Neuronal stem cell (in vitro differentiated cells): ENCODE data around the gene ZNF497.
A peak's percentile ranks its signal among the peaks of the same experiment; 100 is the strongest.

Experiments used
- DNase-seq: peaks from one replicate; pipeline ENCODE4 v3.0.0-alpha.2; 2013; ENCODE audit warnings: low spot score
- H2AFZ ChIP-seq: one replicate; pipeline ENCODE4 v1.6.1; 2013; ENCODE audit warnings: mild to moderate bottlenecking, low read length, inconsistent platforms
- H2AK5ac ChIP-seq: 2 replicates; pipeline ENCODE4 v1.6.1; 2013; ENCODE audit warnings: low read depth, mild to moderate bottlenecking, inconsistent platforms, low read length, moderate library complexity, mixed read lengths
- H2BK120ac ChIP-seq: 2 replicates; pipeline ENCODE4 v1.6.1; 2013; ENCODE audit warnings: low read depth, mild to moderate bottlenecking, inconsistent platforms, low read length, moderate library complexity, mixed read lengths
- H2BK12ac ChIP-seq: one replicate; pipeline ENCODE4 v1.6.1; 2013; ENCODE audit warnings: low read length, inconsistent platforms
- H2BK15ac ChIP-seq: 2 replicates; pipeline ENCODE4 v1.6.1; 2013; ENCODE audit warnings: mild to moderate bottlenecking, low read length, inconsistent platforms, mixed read lengths
- H2BK5ac ChIP-seq: one replicate; pipeline ENCODE4 v1.6.1; 2013; ENCODE audit warnings: inconsistent platforms, mild to moderate bottlenecking, low read length, moderate library complexity
- H3K14ac ChIP-seq: one replicate; pipeline ENCODE4 v1.6.1; 2013; ENCODE audit warnings: low read length, inconsistent platforms
- H3K18ac ChIP-seq: 2 replicates; pipeline ENCODE4 v1.6.1; 2013; ENCODE audit warnings: low read length, inconsistent platforms
- H3K23ac ChIP-seq: 2 replicates; pipeline ENCODE4 v1.6.1; 2013; ENCODE audit warnings: low read depth, mild to moderate bottlenecking, mixed read lengths, low read length, inconsistent platforms; ENCODE audit not compliant: poor library complexity
- H3K27ac ChIP-seq: replicated peaks from 3 replicates; pipeline ENCODE4 v1.5.1; 2013; ENCODE audit warnings: low read length, inconsistent platforms
- H3K27me3 ChIP-seq, 3 experiments: 2 replicates each; pipeline ENCODE4 v1.6.1; 2013; ENCODE audit warnings: low read length in 3 of 3, mild to moderate bottlenecking in 2 of 3, inconsistent platforms in 1 of 3, low read depth in 1 of 3, mixed read lengths in 1 of 3, moderate library complexity in 1 of 3; ENCODE audit not compliant: control insufficient read depth in 3 of 3, insufficient read depth in 3 of 3
- H3K36me3 ChIP-seq, 2 donors: replicated peaks in 1 of 2; 2 replicates each; pipeline ENCODE4 v1.6.1; 2013; ENCODE audit warnings: low read length in 2 of 2; ENCODE audit not compliant: control insufficient read depth in 2 of 2, insufficient read depth in 2 of 2
- H3K4ac ChIP-seq: 2 replicates; pipeline ENCODE4 v1.6.1; 2013; ENCODE audit warnings: inconsistent platforms, mild to moderate bottlenecking, low read length, moderate library complexity
- H3K4me1 ChIP-seq, 2 donors: 1 replicate in 1 of 2; 2 replicates in 1 of 2; pipeline ENCODE4 v1.6.1; 2013; ENCODE audit warnings: low read length in 2 of 2, low read depth in 1 of 2; ENCODE audit not compliant: control insufficient read depth in 2 of 2, insufficient read depth in 1 of 2
- H3K4me2 ChIP-seq: one replicate; pipeline ENCODE4 v1.6.1; 2013; ENCODE audit warnings: mild to moderate bottlenecking, low read length, inconsistent platforms; ENCODE audit not compliant: insufficient read depth, poor library complexity, severe bottlenecking
- H3K4me3 ChIP-seq, 2 donors: 2 replicates each; pipeline ENCODE4 v1.5.1; 2013; ENCODE audit warnings: low read length in 2 of 2, mild to moderate bottlenecking in 2 of 2, inconsistent platforms in 1 of 2, moderate library complexity in 1 of 2
- H3K79me1 ChIP-seq: one replicate; pipeline ENCODE4 v1.6.1; 2013; ENCODE audit warnings: low read depth, mild to moderate bottlenecking, inconsistent platforms, low read length, moderate library complexity
- H3K9ac ChIP-seq: one replicate; pipeline ENCODE4 v1.6.1; 2013; ENCODE audit warnings: mild to moderate bottlenecking, low read depth, low read length, inconsistent platforms; ENCODE audit not compliant: poor library complexity
- H3K9me3 ChIP-seq, 2 donors: replicated peaks in 1 of 2; 2 replicates each; pipeline versions ENCODE3 to v1.6.1; 2013; ENCODE audit warnings: low read length in 2 of 2, mild to moderate bottlenecking in 2 of 2, inconsistent platforms in 1 of 2, low read depth in 1 of 2, mixed read lengths in 1 of 2, moderate library complexity in 1 of 2; ENCODE audit not compliant: control insufficient read depth in 2 of 2, insufficient read depth in 1 of 2
- H4K8ac ChIP-seq: one replicate; pipeline ENCODE4 v1.6.1; 2013; ENCODE audit warnings: low read depth, mild to moderate bottlenecking, inconsistent platforms, low read length, moderate library complexity
- H4K91ac ChIP-seq: one replicate; pipeline ENCODE4 v1.6.1; 2013; ENCODE audit warnings: low read length, low read depth, mild to moderate bottlenecking, inconsistent platforms; ENCODE audit not compliant: poor library complexity
- WGBS, 2 donors: extraction: QIAGEN DNeasy Blood & Tissue Kit; methylation state at CpG; one replicate each; pipeline ENCODE4 v1.1.7; 2013; ENCODE audit warnings: missing lambda C conversion rate in 2 of 2, mixed read lengths in 1 of 2; ENCODE audit not compliant: insufficient read length in 2 of 2, insufficient replicate concordance in 1 of 2; ENCODE audit errors: extremely low coverage in 2 of 2; 5-methylcytosine and 5-hydroxymethylcytosine counted together

ZNF497 gene

DNA sequence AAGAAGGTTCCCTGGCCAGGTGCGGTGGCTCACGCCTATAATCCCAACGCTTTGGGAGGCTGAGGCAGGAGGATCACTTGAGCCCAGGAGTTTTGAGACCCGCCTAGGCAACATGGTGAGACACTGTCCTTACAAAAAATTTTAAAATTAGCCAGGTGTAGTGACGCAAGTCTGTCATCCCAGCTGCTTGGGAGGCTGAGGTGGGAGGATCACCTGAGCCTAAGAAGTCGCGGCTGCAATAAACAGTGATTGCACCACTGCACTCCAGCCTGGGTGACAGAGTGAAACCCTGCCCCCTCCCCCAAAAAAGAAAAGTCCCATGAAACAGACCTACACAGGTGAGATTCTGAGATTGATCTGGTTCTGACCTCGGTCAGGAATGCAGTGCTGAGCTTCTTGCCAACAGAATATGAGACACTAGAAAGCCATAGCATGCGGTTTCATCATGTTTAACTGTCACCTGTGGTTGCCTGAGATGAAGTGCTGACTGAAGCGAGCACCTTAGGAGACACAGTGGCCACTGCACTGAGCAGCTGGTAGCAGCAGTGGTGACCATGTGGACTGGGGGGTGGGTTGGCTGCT is 7.2 kb downstream of the ZNF497 start:
- H3K4me2 ChIP-seq = no peak overlapping the region
- H2AFZ ChIP-seq = no peak overlapping the region
- no peak for DNase-seq
- H3K79me1 ChIP-seq = peaks cover 8% of the 10 kb centered on the region
- no peak overlapping the region for H3K23ac ChIP-seq
- WGBS, 2 donors = no CpG with 5 or more reads among the region's 10 CpGs
- peaks cover 7 to 24% of the 10 kb centered on the region in 2 donors for H3K36me3 ChIP-seq
- no peak overlapping the region for H2AK5ac ChIP-seq
- no peaks in the 10 kb centered on the region for H3K27me3 ChIP-seq
- no peak overlapping the region for H2BK12ac ChIP-seq
- H3K4me1 ChIP-seq = no peaks in the 10 kb centered on the region
- no peak overlapping the region for H3K18ac ChIP-seq
- H3K4ac ChIP-seq = no peak overlapping the region
- no peak overlapping the region for H2BK5ac ChIP-seq
- H2BK120ac ChIP-seq = no peak overlapping the region
- H3K9ac ChIP-seq = no peak overlapping the region
- H4K8ac ChIP-seq = peak overlapping the region; percentile 82
- H3K4me3 ChIP-seq = no peak overlapping the region
- no peaks in the 10 kb centered on the region for H3K9me3 ChIP-seq
- H3K14ac ChIP-seq = no peak overlapping the region
- no peak overlapping the region for H2BK15ac ChIP-seq
- no peak overlapping the region for H4K91ac ChIP-seq
- no peak overlapping the region for H3K27ac ChIP-seq

DNA sequence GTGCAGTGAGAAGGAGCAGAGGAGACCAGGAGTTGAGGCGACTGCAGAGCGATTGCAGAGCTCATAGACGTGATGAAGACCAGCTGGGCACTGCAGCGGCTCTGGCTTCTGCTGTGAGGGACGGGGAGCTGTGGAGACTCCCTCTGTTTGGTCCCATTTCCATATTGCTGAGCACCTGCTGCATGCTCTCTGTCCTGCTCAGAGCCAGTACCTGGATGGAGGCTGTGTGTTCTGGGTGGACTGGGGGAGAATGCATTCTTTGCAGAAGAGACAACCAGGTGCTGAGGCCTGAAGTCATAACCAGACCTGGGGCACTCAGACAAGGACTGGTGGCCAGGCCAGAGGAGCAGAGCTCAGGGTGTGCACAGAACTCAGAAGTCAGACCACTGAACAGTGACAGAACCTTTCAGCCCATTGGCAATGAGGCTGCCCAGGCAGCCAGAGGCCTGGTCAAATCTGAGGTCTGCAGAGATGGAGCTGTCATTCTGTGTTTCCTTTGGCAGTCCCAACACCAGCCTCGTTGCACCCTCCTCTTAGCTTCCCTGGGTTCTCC is 8.0 kb downstream of the ZNF497 start:
- H2BK120ac ChIP-seq = no peak overlapping the region
- no peak overlapping the region for H3K4ac ChIP-seq
- H3K9ac ChIP-seq = peak overlapping the region; percentile 37
- H3K9me3 ChIP-seq = no peaks in the 10 kb centered on the region
- H4K91ac ChIP-seq = no peak overlapping the region
- no peak for DNase-seq
- H3K4me1 ChIP-seq = no peaks in the 10 kb centered on the region
- no peak overlapping the region for H3K27ac ChIP-seq
- H4K8ac ChIP-seq = no peak overlapping the region
- no peak overlapping the region for H3K18ac ChIP-seq
- H3K27me3 ChIP-seq = no peaks in the 10 kb centered on the region
- no peak overlapping the region for H2AK5ac ChIP-seq
- no peak overlapping the region for H2AFZ ChIP-seq
- H3K79me1 ChIP-seq = peaks cover 8% of the 10 kb centered on the region
- H3K4me3 ChIP-seq = no peak overlapping the region
- H3K36me3 ChIP-seq = peaks cover 7 to 24% of the 10 kb centered on the region in 2 donors
- H2BK12ac ChIP-seq = no peak overlapping the region
- no peak overlapping the region for H3K14ac ChIP-seq
- H2BK5ac ChIP-seq = no peak overlapping the region
- no peak overlapping the region for H2BK15ac ChIP-seq
- WGBS, 2 donors = no CpG with 5 or more reads among the region's 6 CpGs
- no peak overlapping the region for H3K4me2 ChIP-seq
- no peak overlapping the region for H3K23ac ChIP-seq

DNA sequence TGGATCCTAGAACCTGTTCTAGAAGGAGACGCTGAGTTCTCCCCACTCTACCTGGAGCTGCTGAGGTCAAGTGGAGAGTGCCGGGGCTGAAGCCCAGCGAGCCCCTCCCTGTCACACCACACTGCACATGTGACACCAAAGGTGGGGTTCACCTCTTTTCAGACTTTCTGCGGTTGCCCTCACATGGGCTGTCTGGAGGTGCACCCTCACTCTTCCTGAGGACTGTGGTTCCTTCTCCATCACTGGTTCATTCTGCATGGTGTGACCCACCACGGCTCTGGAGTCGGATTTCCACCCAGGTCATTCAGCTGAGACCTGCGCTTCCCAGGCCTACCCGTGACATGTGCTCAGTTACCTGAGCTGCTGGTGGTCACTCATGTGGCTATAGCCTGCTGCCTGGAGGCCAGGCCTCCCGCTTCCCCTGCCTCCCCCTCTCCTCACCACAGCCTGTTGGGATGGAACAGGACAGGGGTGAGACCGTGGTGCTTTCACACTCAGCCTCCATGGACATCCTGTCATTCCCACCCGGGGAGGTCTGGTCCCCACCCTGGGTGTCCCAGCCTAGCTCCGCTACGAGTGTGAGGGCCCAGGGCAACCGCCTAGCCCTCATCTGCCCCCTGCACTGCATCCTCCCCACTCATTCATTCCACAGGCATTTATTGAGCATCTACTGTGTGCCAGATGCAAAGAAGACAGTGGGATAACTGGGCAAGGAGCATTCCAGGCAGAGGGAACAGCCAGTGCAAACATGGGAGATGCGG is 8.7 kb downstream of the ZNF497 start:
- no peak overlapping the region for H3K4me3 ChIP-seq
- H3K4me2 ChIP-seq = no peak overlapping the region
- no peak overlapping the region for H2BK120ac ChIP-seq
- H4K8ac ChIP-seq = no peak overlapping the region
- H2BK5ac ChIP-seq = peak overlapping the region; percentile 77
- no peak for DNase-seq
- H2AK5ac ChIP-seq = peak overlapping the region; percentile 65
- no peak overlapping the region for H3K14ac ChIP-seq
- WGBS, 2 donors = no CpG with 5 or more reads among the region's 15 CpGs
- H3K4ac ChIP-seq = no peak overlapping the region
- H3K18ac ChIP-seq = no peak overlapping the region
- peaks cover 7 to 24% of the 10 kb centered on the region in 2 donors for H3K36me3 ChIP-seq
- H3K4me1 ChIP-seq = no peaks in the 10 kb centered on the region
- no peak overlapping the region for H3K27ac ChIP-seq
- H3K27me3 ChIP-seq = no peaks in the 10 kb centered on the region
- H2BK12ac ChIP-seq = no peak overlapping the region
- H3K9me3 ChIP-seq = no peaks in the 10 kb centered on the region
- no peak overlapping the region for H2BK15ac ChIP-seq
- H4K91ac ChIP-seq = no peak overlapping the region
- no peak overlapping the region for H2AFZ ChIP-seq
- H3K9ac ChIP-seq = no peak overlapping the region
- H3K23ac ChIP-seq = no peak overlapping the region
- peaks cover 8% of the 10 kb centered on the region for H3K79me1 ChIP-seq
